CD4-positive, CD25-positive, alpha-beta regulatory T cell (primary cell): ENCODE results near the gene ZBTB8OS. TPM values are rescaled to one million over a fixed set of nuclear protein-coding genes. Genes with fewer than 3 reads are reported as not detected.
"Not testable (repeated sequence)": the region's sequence is repeated elsewhere in the genome, so short reads cannot be mapped to it uniquely, and the experiment has no call there.

Experiments
- ATAC-seq, 2 donors: fragments of 150-1000 bp; cut with Tn5 transposase; one replicate each; pipeline ENCODE4 v1.10.0; 2021; ENCODE audit warnings: low read depth in 2 of 2, moderate number of reproducible peaks in 2 of 2, moderate library complexity in 1 of 2
- DNase-seq, 3 donors: peaks; one replicate each; pipeline versions ENCODE4 v3.0.0 to v3.0.0-alpha.2; 2012 to 2022; ENCODE audit warnings: mixed read lengths in 1 of 3
- H3K27ac ChIP-seq: one replicate; pipeline ENCODE4 v1.7.0; 2013; ENCODE audit warnings: mild to moderate bottlenecking, low read length; ENCODE audit not compliant: insufficient read depth, poor library complexity, severe bottlenecking
- H3K27me3 ChIP-seq: one replicate; pipeline ENCODE4 v1.7.0; 2013; ENCODE audit warnings: low read length; ENCODE audit not compliant: control insufficient read depth, insufficient read depth
- H3K36me3 ChIP-seq: one replicate; pipeline ENCODE4 v1.7.0; 2013; ENCODE audit warnings: mild to moderate bottlenecking, low read length, moderate library complexity; ENCODE audit not compliant: control insufficient read depth, insufficient read depth
- H3K4me1 ChIP-seq: 2 replicates; pipeline ENCODE4 v1.7.0; 2013; ENCODE audit warnings: mild to moderate bottlenecking, low read length; ENCODE audit not compliant: insufficient read depth, control insufficient read depth, poor library complexity, severe bottlenecking
- H3K4me3 ChIP-seq: one replicate; pipeline ENCODE4 v1.7.0; 2013; ENCODE audit warnings: low read depth, mild to moderate bottlenecking, low read length, moderate library complexity
- H3K9me3 ChIP-seq, 2 experiments: 1 replicate in 1 of 2; 2 replicates in 1 of 2; pipeline ENCODE4 v1.7.0; 2013; ENCODE audit warnings: low read length in 2 of 2, mild to moderate bottlenecking in 1 of 2, moderate library complexity in 1 of 2; ENCODE audit not compliant: control insufficient read depth in 2 of 2
- H3K27ac Mint-ChIP-seq, 3 donors: one replicate each; pipeline ENCODE4 v1.8.0; 2020 to 2022; ENCODE audit warnings: mild to moderate bottlenecking in 3 of 3, mixed read lengths in 3 of 3, moderate library complexity in 2 of 3
- H3K27me3 Mint-ChIP-seq: one replicate; pipeline ENCODE4 v1.8.0; 2022; ENCODE audit warnings: mild to moderate bottlenecking, mixed read lengths
- H3K36me3 Mint-ChIP-seq: one replicate; pipeline ENCODE4 v1.8.0; 2020; ENCODE audit warnings: mixed read lengths
- H3K4me1 Mint-ChIP-seq, 4 donors: one replicate each; pipeline ENCODE4 v1.8.0; 2020 to 2022; ENCODE audit warnings: mixed read lengths in 4 of 4, mild to moderate bottlenecking in 1 of 4
- H3K4me3 Mint-ChIP-seq, 4 donors: one replicate each; pipeline ENCODE4 v1.8.0; 2020 to 2022; ENCODE audit warnings: mild to moderate bottlenecking in 4 of 4, mixed read lengths in 4 of 4, moderate library complexity in 3 of 4
- H3K9me3 Mint-ChIP-seq, 7 donors: one replicate each; pipeline ENCODE4 v1.8.0; 2020 to 2022; ENCODE audit warnings: mixed read lengths in 7 of 7, mild to moderate bottlenecking in 3 of 7, moderate library complexity in 2 of 7
- polyA plus RNA-seq, 4 donors: library from polyadenylated mRNA; unstranded; fragments of 300-500 nt; fragmentation: Illumina TruSeq; gene quantifications; one replicate each; pipeline ENCODE4 v1.2.3, GENCODE V29; 2021
- total RNA-seq: library from RNA; stranded (reverse); gene quantifications from one replicate; pipeline ENCODE4 v1.2.3, GENCODE V29; 2022

The ZBTB8OS gene
- total and polyA plus RNA-seq, 5 donors from 2014 or later: 40.8 to 117 (median 79.4) TPM

- Mint-ChIP-seq H3K4me1 (peaks cover 11 to 24% (median 15%) of the 10 kb centered on the region in 4 donors), H3K4me3 (peak overlapping the region in 1 of 4 donors; percentile 63), H3K27ac (peak overlapping the region in 1 of 3 donors; percentile 17), H3K36me3 (peaks cover 30% of the 10 kb centered on the region)
- not testable (repeated sequence) for H3K27me3 Mint-ChIP-seq, H3K9me3 ChIP-seq, H3K4me1 ChIP-seq, H3K27ac ChIP-seq, H3K27me3 ChIP-seq, ATAC-seq, H3K4me3 ChIP-seq, DNase-seq, H3K9me3 Mint-ChIP-seq
- peaks cover 33% of the 10 kb centered on the region for H3K36me3 ChIP-seq
These were observed 20.2 kb downstream of the ZBTB8OS start for GRCh38 chr1:32630173-32630572.

DNA sequence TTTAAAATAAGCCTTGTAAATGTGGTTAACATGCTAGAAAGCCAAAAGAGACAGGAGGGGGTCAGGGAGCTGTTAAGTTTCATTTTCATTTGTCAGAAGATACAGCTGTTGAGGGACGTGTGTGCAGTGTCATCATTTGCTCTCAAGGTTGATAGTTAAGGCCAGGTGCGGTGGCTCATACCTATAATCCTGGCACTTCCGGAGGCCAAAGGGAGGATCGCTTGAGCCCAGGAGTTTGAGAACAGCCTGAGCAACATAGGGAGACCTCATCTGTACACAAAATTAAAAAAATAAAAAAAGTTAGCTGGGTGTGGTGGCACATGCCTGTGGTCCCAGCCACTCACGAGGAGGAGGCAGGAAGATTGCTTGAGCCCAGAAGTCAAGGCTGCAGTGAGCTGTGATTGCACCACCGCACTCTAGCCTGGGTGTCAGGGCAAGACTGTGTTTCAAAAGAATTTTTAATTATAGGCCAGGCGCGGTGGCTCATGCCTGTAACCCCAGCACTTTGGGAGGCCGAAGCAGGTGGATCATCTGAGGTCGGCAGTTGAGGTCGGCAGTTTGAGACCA is 22.7 kb downstream of the ZBTB8OS start:
- Histone ChIP-seq H3K4me1 (peaks cover 7% of the 10 kb centered on the region), H3K4me3 (peak overlapping the region; percentile 9), H3K9me3 (no peaks in the 10 kb centered on the region), H3K36me3 (peaks cover 21% of the 10 kb centered on the region), H3K27me3 (no peaks in the 10 kb centered on the region), H3K27ac (peak overlapping the region; percentile 47)
- Mint-ChIP-seq H3K4me3 (peak overlapping the region; percentile 32 to 57 (median 42)), H3K9me3 (no peaks in the 10 kb centered on the region), H3K4me1 (peaks cover 15 to 30% (median 24%) of the 10 kb centered on the region in 4 donors), H3K27me3 (no peaks in the 10 kb centered on the region), H3K27ac (peak overlapping the region in 2 of 3 donors; percentile 68 to 88), H3K36me3 (peaks cover 29% of the 10 kb centered on the region)
- DNase-seq: peak in 2 of 3 donors; percentile 22 to 78
- ATAC-seq: peak; percentile 62 to 68

GRCh38 chr1:32626176-32626575 is 24.2 kb downstream of the ZBTB8OS start:
- no peaks in the 10 kb centered on the region for H3K27me3 Mint-ChIP-seq
- H3K36me3 ChIP-seq: peaks cover 24% of the 10 kb centered on the region
- H3K27ac Mint-ChIP-seq: no peak overlapping the region
- H3K9me3 ChIP-seq: no peaks in the 10 kb centered on the region
- no peak overlapping the region for H3K4me3 Mint-ChIP-seq
- H3K9me3 Mint-ChIP-seq: no peaks in the 10 kb centered on the region
- ATAC-seq: no peak
- H3K4me1 Mint-ChIP-seq: peaks cover 15 to 31% (median 25%) of the 10 kb centered on the region in 4 donors
- H3K27me3 ChIP-seq: no peaks in the 10 kb centered on the region
- H3K27ac ChIP-seq: no peak overlapping the region
- peaks cover 7% of the 10 kb centered on the region for H3K4me1 ChIP-seq
- H3K36me3 Mint-ChIP-seq: peaks cover 35% of the 10 kb centered on the region
- no peak overlapping the region for H3K4me3 ChIP-seq
- no peak for DNase-seq

DNA sequence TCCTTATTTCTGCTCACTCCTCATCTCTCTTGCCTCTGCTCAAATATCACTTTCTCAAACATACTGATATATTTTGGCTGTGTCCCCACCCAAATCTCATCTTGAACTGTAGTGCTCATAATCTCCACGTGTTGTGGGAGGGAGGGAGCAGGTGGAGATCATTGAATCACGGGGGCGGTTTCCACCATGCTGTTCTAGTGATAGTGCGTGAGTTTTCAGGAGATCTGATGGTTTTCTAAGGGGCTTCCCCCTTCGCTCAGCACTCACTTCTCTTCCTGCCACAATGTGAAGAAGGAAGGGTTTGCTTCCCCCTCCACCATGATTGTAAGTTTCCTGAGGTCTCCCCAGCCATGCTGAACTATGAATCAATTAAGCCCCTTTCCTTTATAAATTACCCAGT is 26.6 kb downstream of the ZBTB8OS start:
- H3K4me3 ChIP-seq: no peak overlapping the region
- peaks cover 10% of the 10 kb centered on the region for H3K4me1 ChIP-seq
- Mint-ChIP-seq H3K27me3 (no peaks in the 10 kb centered on the region), H3K4me3 (no peak overlapping the region), H3K9me3 (no peaks in the 10 kb centered on the region), H3K27ac (peak overlapping the region; percentile 65 to 91 (median 72)), H3K36me3 (peaks cover 38% of the 10 kb centered on the region), H3K4me1 (peaks cover 15 to 47% (median 33%) of the 10 kb centered on the region in 4 donors)
- no peaks in the 10 kb centered on the region for H3K27me3 ChIP-seq
- H3K9me3 ChIP-seq: no peaks in the 10 kb centered on the region
- peak in 1 of 3 donors; percentile 27 for DNase-seq
- no peak for ATAC-seq
- H3K36me3 ChIP-seq: peaks cover 32% of the 10 kb centered on the region
- no peak overlapping the region for H3K27ac ChIP-seq

- no peak overlapping the region for H3K4me3 ChIP-seq
- Mint-ChIP-seq H3K4me3 (no peak overlapping the region), H3K27ac (peak overlapping the region; percentile 51 to 91 (median 65)), H3K36me3 (peaks cover 38% of the 10 kb centered on the region), H3K4me1 (peaks cover 15 to 49% (median 33%) of the 10 kb centered on the region in 4 donors), H3K9me3 (no peaks in the 10 kb centered on the region), H3K27me3 (no peaks in the 10 kb centered on the region)
- no peak overlapping the region for H3K27ac ChIP-seq
- no peak for ATAC-seq
- H3K9me3 ChIP-seq: no peaks in the 10 kb centered on the region
- peaks cover 35% of the 10 kb centered on the region for H3K36me3 ChIP-seq
- H3K27me3 ChIP-seq: no peaks in the 10 kb centered on the region
- peaks cover 10% of the 10 kb centered on the region for H3K4me1 ChIP-seq
- peak in 1 of 3 donors; percentile 13 for DNase-seq
These were observed 27.3 kb downstream of the ZBTB8OS start for GRCh38 chr1:32622806-32623681.

- H3K27ac ChIP-seq: no peak overlapping the region
- no peaks in the 10 kb centered on the region for H3K27me3 ChIP-seq
- H3K4me1 ChIP-seq: peaks cover 4% of the 10 kb centered on the region
- no peak for DNase-seq
- H3K36me3 Mint-ChIP-seq: peaks cover 33% of the 10 kb centered on the region
- H3K9me3 ChIP-seq: no peaks in the 10 kb centered on the region
- H3K4me1 Mint-ChIP-seq: peaks cover 10 to 43% (median 27%) of the 10 kb centered on the region in 4 donors
- H3K4me3 ChIP-seq: no peak overlapping the region
- H3K27me3 Mint-ChIP-seq: no peaks in the 10 kb centered on the region
- peaks cover 0 to 1% (median 0%) of the 10 kb centered on the region in 7 donors for H3K9me3 Mint-ChIP-seq
- H3K4me3 Mint-ChIP-seq: no peak overlapping the region
- no peak overlapping the region for H3K27ac Mint-ChIP-seq
- ATAC-seq: no peak
- peaks cover 35% of the 10 kb centered on the region for H3K36me3 ChIP-seq
These were observed 28.1 kb downstream of the ZBTB8OS start for GRCh38 chr1:32622205-32622604.

DNA sequence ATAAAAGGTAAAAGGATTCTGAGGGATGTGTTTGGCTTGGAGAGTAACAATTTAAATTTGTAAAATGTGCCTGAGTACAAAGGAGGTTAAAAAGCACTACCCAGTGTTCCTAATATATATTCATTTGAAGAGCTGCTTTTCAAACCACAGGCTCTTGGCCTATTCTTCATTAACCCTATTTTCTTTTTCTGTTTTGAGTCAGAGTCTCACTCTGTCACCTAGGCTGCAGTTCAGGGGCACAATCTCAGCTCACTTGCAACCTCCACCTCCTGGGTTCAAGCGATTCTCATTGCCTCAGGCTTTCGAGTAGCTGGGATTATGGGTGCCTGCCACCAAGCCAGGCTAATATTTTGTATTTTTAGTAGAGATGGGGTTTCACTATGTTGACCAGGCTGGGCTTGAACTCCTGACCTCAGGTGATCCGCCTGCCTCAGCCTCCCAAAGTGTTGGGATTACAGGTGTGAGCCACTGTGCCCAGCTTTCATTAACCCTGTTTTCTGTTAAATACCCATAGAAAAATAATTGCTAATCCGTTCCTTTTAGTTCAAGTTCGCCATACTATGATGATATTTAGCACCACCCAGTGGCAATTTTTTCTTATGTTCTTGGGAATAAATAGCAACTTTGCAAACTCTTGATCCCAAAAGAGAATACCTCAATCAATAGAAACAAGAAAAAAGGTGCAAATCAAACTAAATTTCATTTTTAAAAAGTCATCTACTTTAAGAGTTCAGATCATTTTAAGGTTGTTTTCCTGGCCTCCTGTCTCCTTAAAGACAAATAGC is 30.5 kb downstream of the ZBTB8OS start:
- H3K27ac Mint-ChIP-seq: peak overlapping the region in 1 of 3 donors; percentile 28
- H3K4me1 Mint-ChIP-seq: peaks cover 10 to 37% (median 22%) of the 10 kb centered on the region in 4 donors
- DNase-seq: peak in 1 of 3 donors; percentile 40
- Histone ChIP-seq H3K27me3 (no peaks in the 10 kb centered on the region), H3K27ac (peak overlapping the region; percentile 14), H3K36me3 (peaks cover 31% of the 10 kb centered on the region), H3K9me3 (no peaks in the 10 kb centered on the region), H3K4me3 (no peak overlapping the region), H3K4me1 (peaks cover 4% of the 10 kb centered on the region)
- no peaks in the 10 kb centered on the region for H3K27me3 Mint-ChIP-seq
- no peak for ATAC-seq
- peaks cover 0 to 1% (median 0%) of the 10 kb centered on the region in 7 donors for H3K9me3 Mint-ChIP-seq
- no peak overlapping the region for H3K4me3 Mint-ChIP-seq
- H3K36me3 Mint-ChIP-seq: peaks cover 32% of the 10 kb centered on the region
